ENCODE measurements around the gene GPR157. TPM values are rescaled to one million over a fixed set of nuclear protein-coding genes. Genes with fewer than 3 reads are reported as not detected.
"Not testable (repeated sequence)": the region's sequence is repeated elsewhere in the genome, so short reads cannot be mapped to it uniquely, and the experiment has no call there.

Gene GPR157
- total RNA-seq, 6 experiments from 2014 or later, result 5.6 to 12.5 (median 7.0) TPM

GRCh38 chr1:9145714-9146113, 16.8 kb upstream of the GPR157 start:
- WGBS (ENCODE audit: insufficient coverage, low coverage, low lambda C conversion rate, missing lambda C conversion rate), result 94% methylated on average over 4 of the region's 5 CpGs
- no peaks in the 10 kb centered on the region for H3K4me1 ChIP-seq
- no peaks in the 10 kb centered on the region for H3K27me3 ChIP-seq
- no peak overlapping the region for H3K4me3 ChIP-seq
- no peak for DNase-seq
- no peak for ATAC-seq
- H3K9me3 ChIP-seq, result no peaks in the 10 kb centered on the region
- intact Hi-C loops (cut with DNase I), result no loop called here
- TF ChIP-seq, protein P1, sequence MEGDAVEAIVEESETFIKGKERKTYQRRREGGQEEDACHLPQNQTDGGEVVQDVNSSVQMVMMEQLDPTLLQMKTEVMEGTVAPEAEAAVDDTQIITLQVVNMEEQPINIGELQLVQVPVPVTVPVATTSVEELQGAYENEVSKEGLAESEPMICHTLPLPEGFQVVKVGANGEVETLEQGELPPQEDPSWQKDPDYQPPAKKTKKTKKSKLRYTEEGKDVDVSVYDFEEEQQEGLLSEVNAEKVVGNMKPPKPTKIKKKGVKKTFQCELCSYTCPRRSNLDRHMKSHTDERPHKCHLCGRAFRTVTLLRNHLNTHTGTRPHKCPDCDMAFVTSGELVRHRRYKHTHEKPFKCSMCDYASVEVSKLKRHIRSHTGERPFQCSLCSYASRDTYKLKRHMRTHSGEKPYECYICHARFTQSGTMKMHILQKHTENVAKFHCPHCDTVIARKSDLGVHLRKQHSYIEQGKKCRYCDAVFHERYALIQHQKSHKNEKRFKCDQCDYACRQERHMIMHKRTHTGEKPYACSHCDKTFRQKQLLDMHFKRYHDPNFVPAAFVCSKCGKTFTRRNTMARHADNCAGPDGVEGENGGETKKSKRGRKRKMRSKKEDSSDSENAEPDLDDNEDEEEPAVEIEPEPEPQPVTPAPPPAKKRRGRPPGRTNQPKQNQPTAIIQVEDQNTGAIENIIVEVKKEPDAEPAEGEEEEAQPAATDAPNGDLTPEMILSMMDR (IDR thresholded peaks at IDR 0.05), result no peak
- TF ChIP-seq POLR2A (IDR thresholded peaks at IDR 0.05), result no peak
- H3K36me3 ChIP-seq, result no peaks in the 10 kb centered on the region
- H3K27ac ChIP-seq, result no peak overlapping the region

GRCh38 chr1:9145021-9145668, 16.2 kb upstream of the GPR157 start:
- Histone ChIP-seq H3K9me3 (no peaks in the 10 kb centered on the region), H3K4me3 (no peak overlapping the region), H3K27me3 (no peaks in the 10 kb centered on the region), H3K27ac (no peak overlapping the region), H3K36me3 (no peaks in the 10 kb centered on the region), H3K4me1 (no peaks in the 10 kb centered on the region)
- TF ChIP-seq, protein P1 (IDR thresholded peaks at IDR 0.05), result no peak
- no peak for TF ChIP-seq POLR2A (IDR thresholded peaks at IDR 0.05)
- DNase-seq (no peak), ATAC-seq (peak in 2 of 4 donors; percentile 10 to 43)
- intact Hi-C loops (cut with DNase I), result no loop called here
- 77% methylated on average over 5 of the region's 17 CpGs for WGBS (ENCODE audit: insufficient coverage, low coverage, low lambda C conversion rate, missing lambda C conversion rate)

DNA sequence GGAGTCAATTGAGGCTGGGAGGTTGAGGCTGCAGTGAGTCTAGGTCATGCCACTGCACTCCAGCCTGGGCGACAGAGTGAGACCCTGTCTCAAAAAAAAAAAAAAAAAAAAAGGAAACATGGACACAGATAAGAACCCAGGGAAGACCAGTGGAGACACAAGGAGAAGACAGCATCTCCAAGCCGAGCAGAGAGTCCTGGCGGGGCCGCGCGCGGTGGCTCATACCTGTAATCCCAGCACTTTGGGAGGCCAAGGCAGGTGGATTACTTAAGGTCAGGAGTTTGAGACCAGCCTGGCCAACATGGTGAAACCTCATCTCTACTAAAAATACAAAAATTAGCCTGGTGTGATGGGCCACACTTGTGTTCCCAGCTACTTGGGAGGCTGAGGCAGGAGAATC, 15.6 kb upstream of the GPR157 start:
- DNase-seq, result not testable (repeated sequence)
- intact Hi-C loops (cut with DNase I), result loop anchor here (5.0 kb wide), 1 partner anchor 53 kb away; no protein-coding TSS in a partner anchor

DNA sequence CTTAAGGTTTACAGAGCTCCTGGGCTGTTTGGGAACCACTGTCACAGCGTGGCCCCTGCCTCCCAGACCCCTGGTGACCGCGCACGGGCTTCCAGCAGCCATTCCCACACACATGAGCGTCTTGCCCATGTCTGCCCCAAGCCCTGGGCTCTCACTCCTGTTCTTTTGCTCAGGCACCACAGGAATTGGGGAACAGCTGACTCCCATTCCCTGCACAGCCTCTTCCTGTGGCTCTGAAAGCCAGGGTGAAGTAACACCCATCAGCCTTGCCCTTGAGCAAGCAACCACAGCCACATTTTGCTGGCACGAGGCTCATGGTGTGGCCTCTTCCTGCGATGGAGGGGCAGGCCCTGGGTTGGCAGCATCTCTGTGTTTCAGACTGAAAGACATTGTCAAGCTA, 14.3 kb upstream of the GPR157 start:
- intact Hi-C loops (cut with DNase I), result loop anchor here (5.0 kb wide), 1 partner anchor 54 kb away; no protein-coding TSS in a partner anchor
- no peaks in the 10 kb centered on the region for H3K9me3 ChIP-seq
- DNase-seq, result no peak
- H3K4me1 ChIP-seq, result no peaks in the 10 kb centered on the region
- no peaks in the 10 kb centered on the region for H3K27me3 ChIP-seq
- H3K27ac ChIP-seq, result no peak overlapping the region
- TF ChIP-seq, protein P1 (IDR thresholded peaks at IDR 0.05), result no peak
- TF ChIP-seq POLR2A (IDR thresholded peaks at IDR 0.05), result no peak
- 17% methylated on average over 1 of the region's 7 CpGs for WGBS (ENCODE audit: insufficient coverage, low coverage, low lambda C conversion rate, missing lambda C conversion rate)
- ATAC-seq, result peak in 2 of 4 donors; percentile 14 to 29
- H3K36me3 ChIP-seq, result no peaks in the 10 kb centered on the region
- no peak overlapping the region for H3K4me3 ChIP-seq

More for the DNA sequence above, 15.6 kb upstream of the GPR157 start:
- 94% methylated on average over 6 of the region's 7 CpGs for WGBS (ENCODE audit: insufficient coverage, low coverage, low lambda C conversion rate, missing lambda C conversion rate)
- H3K36me3 ChIP-seq, H3K27me3 ChIP-seq, H3K4me3 ChIP-seq, H3K9me3 ChIP-seq, H3K4me1 ChIP-seq, ATAC-seq, H3K27ac ChIP-seq: not testable (repeated sequence)

GRCh38 chr1:9139930-9140329, 11.0 kb upstream of the GPR157 start:
- H3K27me3 ChIP-seq, result no peaks in the 10 kb centered on the region
- ATAC-seq, result no peak
- TF ChIP-seq POLR2A (IDR thresholded peaks at IDR 0.05), result no peak
- WGBS (ENCODE audit: insufficient coverage, low coverage, low lambda C conversion rate, missing lambda C conversion rate), result 82% methylated on average over 2 of the region's 2 CpGs
- DNase-seq, result no peak
- intact Hi-C loops (cut with DNase I), result loop anchor here (5.0 kb wide), 1 partner anchor 57 kb away; no protein-coding TSS in a partner anchor
- no peak overlapping the region for H3K27ac ChIP-seq
- no peaks in the 10 kb centered on the region for H3K4me1 ChIP-seq
- H3K4me3 ChIP-seq, result no peak overlapping the region
- H3K9me3 ChIP-seq, result no peaks in the 10 kb centered on the region
- no peaks in the 10 kb centered on the region for H3K36me3 ChIP-seq

Measured in right lobe of liver (tissue), 6 donors.